ENCODE data around the gene PSMG4. TPM values are rescaled to one million over a fixed set of nuclear protein-coding genes. Genes with fewer than 3 reads are reported as not detected.

Gene PSMG4
- total and polyA plus RNA-seq, 8 donors, result 4.0 to 92.7 (median 27.4) TPM

GRCh38 chr6:3291987-3292386, 33.2 kb downstream of the PSMG4 start:
- H3K4me1 ChIP-seq, result peaks cover 0 to 9% (median 0%) of the 10 kb centered on the region in 4 donors
- no peak for DNase-seq
- no peak overlapping the region for H3K4me3 ChIP-seq
- H3K9me3 ChIP-seq, result no peaks in the 10 kb centered on the region
- H3K27ac ChIP-seq, result no peak overlapping the region
- WGBS, 5 donors, result 83 to 90% (median 86%) methylated on average over 7 of the region's 7 CpGs
- intact Hi-C loops (cut with DNase I; ENCODE audit: low total_unique reads), result no loop called here
- peaks cover 0 to 4% (median 0%) of the 10 kb centered on the region in 3 donors for H3K27me3 ChIP-seq
- H3K36me3 ChIP-seq, result peaks cover 0 to 71% (median 18%) of the 10 kb centered on the region in 4 donors
- TF ChIP-seq EP300 (IDR thresholded peaks at IDR 0.05) (no peak), POLR2AphosphoS5 (IDR thresholded peaks at IDR 0.05) (no peak), POLR2A (IDR thresholded peaks at IDR 0.05) (no peak)
- TF ChIP-seq, protein P1, sequence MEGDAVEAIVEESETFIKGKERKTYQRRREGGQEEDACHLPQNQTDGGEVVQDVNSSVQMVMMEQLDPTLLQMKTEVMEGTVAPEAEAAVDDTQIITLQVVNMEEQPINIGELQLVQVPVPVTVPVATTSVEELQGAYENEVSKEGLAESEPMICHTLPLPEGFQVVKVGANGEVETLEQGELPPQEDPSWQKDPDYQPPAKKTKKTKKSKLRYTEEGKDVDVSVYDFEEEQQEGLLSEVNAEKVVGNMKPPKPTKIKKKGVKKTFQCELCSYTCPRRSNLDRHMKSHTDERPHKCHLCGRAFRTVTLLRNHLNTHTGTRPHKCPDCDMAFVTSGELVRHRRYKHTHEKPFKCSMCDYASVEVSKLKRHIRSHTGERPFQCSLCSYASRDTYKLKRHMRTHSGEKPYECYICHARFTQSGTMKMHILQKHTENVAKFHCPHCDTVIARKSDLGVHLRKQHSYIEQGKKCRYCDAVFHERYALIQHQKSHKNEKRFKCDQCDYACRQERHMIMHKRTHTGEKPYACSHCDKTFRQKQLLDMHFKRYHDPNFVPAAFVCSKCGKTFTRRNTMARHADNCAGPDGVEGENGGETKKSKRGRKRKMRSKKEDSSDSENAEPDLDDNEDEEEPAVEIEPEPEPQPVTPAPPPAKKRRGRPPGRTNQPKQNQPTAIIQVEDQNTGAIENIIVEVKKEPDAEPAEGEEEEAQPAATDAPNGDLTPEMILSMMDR (IDR thresholded peaks at IDR 0.05), result no peak

- peaks cover 0 to 72% (median 15%) of the 10 kb centered on the region in 4 donors for H3K36me3 ChIP-seq
- no peaks in the 10 kb centered on the region for H3K9me3 ChIP-seq
- H3K4me1 ChIP-seq, result peaks cover 0 to 11% (median 0%) of the 10 kb centered on the region in 4 donors
- H3K27ac ChIP-seq, result no peak overlapping the region
- TF ChIP-seq POLR2AphosphoS5 (IDR thresholded peaks at IDR 0.05), result no peak
- no peak for DNase-seq
- intact Hi-C loops (cut with DNase I; ENCODE audit: low total_unique reads), result no loop called here
- H3K4me3 ChIP-seq, result no peak overlapping the region
- 85 to 92% (median 90%) methylated on average over 28 to 32 of the region's 32 CpGs for WGBS, 5 donors
- H3K27me3 ChIP-seq, result peaks cover 0 to 4% (median 0%) of the 10 kb centered on the region in 3 donors
These were observed 33.9 kb downstream of the PSMG4 start for GRCh38 chr6:3292431-3293197.

DNA sequence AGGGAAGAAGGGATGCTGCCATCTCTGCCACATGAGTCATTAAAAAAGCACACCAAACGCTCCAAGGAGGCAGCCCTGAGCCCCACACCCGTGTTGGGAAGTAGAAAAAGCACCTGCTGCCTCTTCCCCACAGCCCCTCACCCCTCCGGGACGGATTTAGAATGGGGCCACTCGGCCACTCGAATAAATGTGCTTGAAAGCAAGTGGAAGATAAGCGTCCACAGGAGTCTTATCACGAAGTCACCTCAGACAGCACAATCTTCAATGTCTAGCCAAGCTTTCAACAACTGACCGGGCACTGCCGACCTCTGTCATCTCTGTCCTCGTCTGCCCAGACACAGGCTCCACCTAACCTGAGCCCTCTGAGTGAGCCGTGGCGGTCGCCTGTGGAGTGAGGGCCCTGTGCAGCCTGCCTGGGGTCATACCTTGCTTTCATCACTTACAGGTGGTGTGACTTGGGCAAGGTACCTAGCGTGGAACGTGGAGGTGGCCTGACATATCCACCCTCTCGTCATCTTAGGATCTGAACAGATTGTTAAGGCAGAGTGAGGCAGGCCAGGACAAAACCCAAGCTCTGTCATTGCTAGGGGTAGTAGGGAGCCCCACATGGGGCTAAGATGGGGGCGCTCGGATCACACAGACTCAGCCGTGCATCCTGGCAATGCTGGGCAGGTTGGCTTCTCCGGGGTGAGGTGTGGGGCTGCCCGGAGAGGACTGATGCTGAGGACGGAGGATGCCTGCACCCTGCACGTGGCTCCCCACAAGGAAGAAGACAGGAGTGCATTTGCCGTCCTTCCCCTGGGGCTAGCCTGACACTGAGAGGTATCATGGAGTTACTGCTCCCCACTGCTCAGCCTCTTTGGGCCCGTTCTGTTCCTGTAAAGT, 34.8 kb downstream of the PSMG4 start:
- peaks cover 0 to 68% (median 12%) of the 10 kb centered on the region in 4 donors for H3K36me3 ChIP-seq
- WGBS, 5 donors, result 78 to 86% (median 79%) methylated on average over 22 to 26 of the region's 26 CpGs

DNA sequence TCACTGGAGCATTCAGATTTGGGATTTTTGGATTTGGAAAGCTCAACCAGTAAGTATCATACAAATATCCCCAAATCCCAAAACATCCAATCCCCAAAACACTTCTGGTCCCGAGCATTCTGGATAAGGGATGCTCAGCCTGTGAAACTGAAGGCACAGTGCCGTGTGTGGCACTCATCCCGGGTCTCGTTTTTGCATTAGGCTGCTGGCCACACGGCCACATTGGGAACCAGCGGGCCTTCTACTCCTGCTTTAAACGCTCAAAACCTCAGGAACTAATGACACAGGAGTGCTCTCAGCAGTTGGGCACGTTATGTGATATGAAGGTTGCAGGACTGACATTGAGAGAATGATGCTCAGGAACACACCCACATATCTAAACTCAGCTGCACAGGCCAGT, 35.6 kb downstream of the PSMG4 start:
- no peak for DNase-seq
- intact Hi-C loops (cut with DNase I; ENCODE audit: low total_unique reads), result no loop called here
- peaks cover 0 to 4% (median 0%) of the 10 kb centered on the region in 3 donors for H3K27me3 ChIP-seq
- H3K4me3 ChIP-seq, result no peak overlapping the region
- H3K36me3 ChIP-seq, result peaks cover 0 to 59% (median 12%) of the 10 kb centered on the region in 4 donors
- H3K9me3 ChIP-seq, result no peaks in the 10 kb centered on the region
- TF ChIP-seq, protein P1 (IDR thresholded peaks at IDR 0.05), result no peak
- TF ChIP-seq POLR2AphosphoS5 (IDR thresholded peaks at IDR 0.05) (no peak), EP300 (IDR thresholded peaks at IDR 0.05) (no peak), POLR2A (IDR thresholded peaks at IDR 0.05) (no peak)
- no peak overlapping the region for H3K27ac ChIP-seq
- peaks cover 0 to 8% (median 0%) of the 10 kb centered on the region in 4 donors for H3K4me1 ChIP-seq
- 76 to 85% (median 81%) methylated on average over 8 of the region's 8 CpGs for WGBS, 5 donors

More for the DNA sequence above, 34.8 kb downstream of the PSMG4 start:
- DNase-seq, result no peak
- Histone ChIP-seq H3K9me3 (no peaks in the 10 kb centered on the region), H3K4me1 (peaks cover 0 to 8% (median 0%) of the 10 kb centered on the region in 4 donors), H3K27ac (no peak overlapping the region), H3K27me3 (peaks cover 0 to 4% (median 0%) of the 10 kb centered on the region in 3 donors), H3K4me3 (no peak overlapping the region)
- intact Hi-C loops (cut with DNase I; ENCODE audit: low total_unique reads), result no loop called here
- TF ChIP-seq, protein P1 (IDR thresholded peaks at IDR 0.05), result no peak
- TF ChIP-seq POLR2AphosphoS5 (IDR thresholded peaks at IDR 0.05), result no peak
- no peak for TF ChIP-seq EP300 (IDR thresholded peaks at IDR 0.05)
- no peak for TF ChIP-seq POLR2A (IDR thresholded peaks at IDR 0.05)

All from stomach (tissue), 9 donors.